PC-3 (cell line): ENCODE results near the gene PRPH2. TPM values are rescaled to one million over a fixed set of nuclear protein-coding genes. Genes with fewer than 3 reads are reported as not detected.

Experiments
- ATAC-seq: fragments of 200-7000 bp; cut with Tn5 transposase; 2 replicates; pipeline ENCODE4 v1.9.1; 2020; ENCODE audit warnings: mild to moderate bottlenecking, moderate library complexity
- BruUV-seq: library from RNA; stranded (reverse); fragments of 400-500 nt; replicated peaks from 2 replicates; lab custom pipeline; 2021; lab: Mats Ljungman, UMichigan
- CTCF ChIA-PET: fragments of 300-600 bp; sonication (Branson Sonifier 250); formaldehyde crosslinking; loops from one replicate; lab custom pipeline; 2022; ENCODE audit warnings: antibody characterized with exemption; lab: Charles Lee
- POLR2A ChIA-PET: fragments of 300-600 bp; sonication (Branson Sonifier 250); formaldehyde crosslinking; loops from one replicate; lab custom pipeline; 2022; ENCODE audit warnings: antibody characterized with exemption; ENCODE audit not compliant: unreplicated experiment; lab: Charles Lee
- DNase-seq: peaks from one replicate; pipeline ENCODE4 v3.0.0-alpha.2; 2015
- H2AFZ ChIP-seq: fragments of 300-600 bp; sonication (generic); 2 replicates; pipeline ENCODE4 v1.6.0; 2016; ENCODE audit warnings: antibody characterized with exemption, low read length
- H3F3A ChIP-seq: fragments of 300-600 bp; sonication (generic); one replicate; pipeline ENCODE4 v1.6.0; 2017; ENCODE audit warnings: antibody characterized with exemption, low read length, control low read depth, mild to moderate bottlenecking; ENCODE audit not compliant: unreplicated experiment
- H3K27ac ChIP-seq: fragments of 300-600 bp; sonication (generic); 2 replicates; pipeline ENCODE4 v1.5.1; 2016; ENCODE audit warnings: mild to moderate bottlenecking, low read length
- H3K27me3 ChIP-seq: fragments of 300-600 bp; sonication (generic); 2 replicates; pipeline ENCODE4 v1.6.1; 2016; ENCODE audit warnings: low read length, mixed read lengths
- H3K36me3 ChIP-seq: fragments of 300-600 bp; sonication (generic); 2 replicates; pipeline ENCODE4 v1.6.1; 2016; ENCODE audit warnings: low read depth, mixed run types, low read length, mixed read lengths
- H3K4me1 ChIP-seq: fragments of 300-600 bp; sonication (generic); 2 replicates; pipeline ENCODE4 v1.5.1; 2016; ENCODE audit warnings: low read length; ENCODE audit not compliant: insufficient read depth
- H3K4me2 ChIP-seq: fragments of 300-600 bp; sonication (generic); 2 replicates; pipeline ENCODE4 v1.6.0; 2016; ENCODE audit warnings: low read length
- H3K4me3 ChIP-seq: fragments of 300-600 bp; sonication (generic); 2 replicates; pipeline ENCODE4 v1.5.1; 2016; ENCODE audit warnings: mild to moderate bottlenecking, low read length, mixed read lengths
- H3K79me2 ChIP-seq: fragments of 300-600 bp; sonication (generic); 2 replicates; pipeline ENCODE4 v1.6.1; 2017; ENCODE audit warnings: low read length, mixed read lengths
- H3K9ac ChIP-seq: fragments of 300-600 bp; sonication (generic); 2 replicates; pipeline ENCODE4 v1.6.0; 2016; ENCODE audit warnings: mild to moderate bottlenecking, low read length
- H3K9me2 ChIP-seq: fragments of 300-600 bp; sonication (generic); replicated peaks from 2 replicates; pipeline ENCODE4 v1.6.1; 2016; ENCODE audit warnings: mixed run types, low read length, mixed read lengths
- H3K9me3 ChIP-seq: fragments of 300-600 bp; sonication (generic); 2 replicates; pipeline ENCODE4 v1.6.1; 2016; ENCODE audit warnings: low read length, mixed read lengths
- H4K20me1 ChIP-seq: fragments of 300-600 bp; sonication (generic); 2 replicates; pipeline ENCODE4 v1.6.1; 2016; ENCODE audit warnings: low read length, mixed read lengths
- EZH2 ChIP-seq: fragments of 300-600 bp; sonication (generic); IDR thresholded peaks from one replicate; pipeline ENCODE4 v1.6.1; 2017; ENCODE audit warnings: antibody characterized with exemption, mild to moderate bottlenecking, low read length; ENCODE audit not compliant: unreplicated experiment
- EZH2phosphoT487 ChIP-seq: fragments of 300-600 bp; sonication (generic); IDR thresholded peaks from 2 replicates; pipeline ENCODE4 v1.6.1; 2018; ENCODE audit warnings: mild to moderate bottlenecking, antibody characterized with exemption, low read length, borderline replicate concordance
- intact Hi-C: fragments of 100-400 bp; cut with micrococcal nuclease; formaldehyde crosslinking; loops from 2 replicates; pipeline ENCODE4 v1.9.0; 2023
- total RNA-seq: library from RNA; depleted of rRNA; stranded (reverse); fragments of >200 nt; gene quantifications from 2 replicates; pipeline ENCODE4 v1.2.3, GENCODE V29; 2014
- TF ChIP-seq, protein P1 (sequence below): fragments of 300-600 bp; sonication (generic); conservative IDR thresholded peaks from 2 replicates; pipeline ENCODE4 v1.5.1; 2017; ENCODE audit warnings: antibody characterized with exemption, low read depth, mild to moderate bottlenecking, low read length

The PRPH2 gene
- total RNA-seq, 1 experiment from 2014 or later, result not detected

DNA sequence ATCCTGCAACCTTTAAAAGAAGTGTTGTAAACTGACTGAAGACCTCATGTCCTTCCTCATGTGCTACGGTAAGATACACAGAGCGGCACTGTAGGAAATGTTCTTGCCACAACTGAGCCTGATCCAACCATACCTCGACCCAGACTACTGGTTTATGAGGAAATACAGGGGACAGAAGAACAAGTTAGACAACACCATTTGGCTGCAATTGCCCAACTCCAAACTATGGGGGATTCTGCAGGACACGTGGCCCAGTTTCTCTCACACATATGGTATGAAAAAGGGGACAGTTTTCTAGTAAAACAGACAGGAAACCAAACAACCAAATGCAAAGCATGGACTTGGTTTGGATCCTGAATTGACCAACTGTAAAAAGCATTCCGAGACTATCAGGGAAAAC lies 10.5 kb downstream of the PRPH2 start:
- DNase-seq, result no peak
- Histone ChIP-seq H3F3A (no peaks in the 10 kb centered on the region), H3K79me2 (no peaks in the 10 kb centered on the region), H3K9ac (no peak overlapping the region), H3K9me3 (no peaks in the 10 kb centered on the region), H3K9me2 (no peaks in the 10 kb centered on the region), H2AFZ (no peak overlapping the region), H3K27ac (no peak overlapping the region), H3K4me2 (no peak overlapping the region), H4K20me1 (no peaks in the 10 kb centered on the region), H3K4me3 (no peak overlapping the region), H3K27me3 (no peaks in the 10 kb centered on the region), H3K36me3 (no peaks in the 10 kb centered on the region), H3K4me1 (no peaks in the 10 kb centered on the region)
- intact Hi-C loops, result no loop called here
- ChIA-PET POLR2A (no interaction called here), CTCF (no interaction called here)
- ATAC-seq, result no peak
- no TSS peak for BruUV-seq
- TF ChIP-seq, protein P1, sequence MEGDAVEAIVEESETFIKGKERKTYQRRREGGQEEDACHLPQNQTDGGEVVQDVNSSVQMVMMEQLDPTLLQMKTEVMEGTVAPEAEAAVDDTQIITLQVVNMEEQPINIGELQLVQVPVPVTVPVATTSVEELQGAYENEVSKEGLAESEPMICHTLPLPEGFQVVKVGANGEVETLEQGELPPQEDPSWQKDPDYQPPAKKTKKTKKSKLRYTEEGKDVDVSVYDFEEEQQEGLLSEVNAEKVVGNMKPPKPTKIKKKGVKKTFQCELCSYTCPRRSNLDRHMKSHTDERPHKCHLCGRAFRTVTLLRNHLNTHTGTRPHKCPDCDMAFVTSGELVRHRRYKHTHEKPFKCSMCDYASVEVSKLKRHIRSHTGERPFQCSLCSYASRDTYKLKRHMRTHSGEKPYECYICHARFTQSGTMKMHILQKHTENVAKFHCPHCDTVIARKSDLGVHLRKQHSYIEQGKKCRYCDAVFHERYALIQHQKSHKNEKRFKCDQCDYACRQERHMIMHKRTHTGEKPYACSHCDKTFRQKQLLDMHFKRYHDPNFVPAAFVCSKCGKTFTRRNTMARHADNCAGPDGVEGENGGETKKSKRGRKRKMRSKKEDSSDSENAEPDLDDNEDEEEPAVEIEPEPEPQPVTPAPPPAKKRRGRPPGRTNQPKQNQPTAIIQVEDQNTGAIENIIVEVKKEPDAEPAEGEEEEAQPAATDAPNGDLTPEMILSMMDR, result no peak
- no peak for TF ChIP-seq EZH2phosphoT487

DNA sequence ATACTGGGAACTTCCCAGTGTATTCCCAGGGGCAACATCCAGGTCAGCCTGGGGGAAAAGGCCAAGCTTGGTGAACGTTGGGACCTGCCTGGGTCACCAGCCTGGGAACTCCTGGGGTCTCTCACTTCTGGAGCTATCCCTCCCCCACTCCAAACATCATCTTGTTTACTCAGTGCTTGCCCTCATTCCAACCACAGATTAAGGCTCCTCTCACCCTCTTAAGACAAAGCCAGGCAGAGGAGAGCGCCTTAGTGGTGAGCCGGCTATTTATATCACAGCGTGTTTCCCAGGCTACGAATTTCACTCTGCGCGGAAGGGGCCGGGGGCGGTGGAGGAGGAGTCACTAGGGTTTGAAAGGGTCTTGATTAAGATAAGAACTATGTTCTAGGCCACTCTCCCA lies 12.1 kb downstream of the PRPH2 start:
- ATAC-seq, result no peak

GRCh38 chr6:42709871-42710270 lies 12.5 kb downstream of the PRPH2 start:
- Histone ChIP-seq H3K27ac (no peak overlapping the region), H3K4me1 (no peaks in the 10 kb centered on the region), H3K27me3 (no peaks in the 10 kb centered on the region), H3K9me3 (no peaks in the 10 kb centered on the region), H3K9ac (no peak overlapping the region), H3K9me2 (no peaks in the 10 kb centered on the region), H3K79me2 (no peaks in the 10 kb centered on the region), H3K4me2 (no peak overlapping the region), H4K20me1 (no peaks in the 10 kb centered on the region), H3K4me3 (no peak overlapping the region), H3K36me3 (no peaks in the 10 kb centered on the region), H2AFZ (no peak overlapping the region), H3F3A (no peaks in the 10 kb centered on the region)
- POLR2A ChIA-PET, result no interaction called here
- CTCF ChIA-PET, result no interaction called here
- intact Hi-C loops, result no loop called here
- DNase-seq, result no peak
- BruUV-seq, result no TSS peak
- TF ChIP-seq EZH2, result no peak
- TF ChIP-seq, protein P1, result no peak
- no peak for TF ChIP-seq EZH2phosphoT487
- ATAC-seq, result no peak

More for the DNA sequence above, 12.1 kb downstream of the PRPH2 start:
- ChIA-PET POLR2A (no interaction called here), CTCF (no interaction called here)
- Histone ChIP-seq H2AFZ (no peak overlapping the region), H3F3A (no peaks in the 10 kb centered on the region), H3K4me1 (no peaks in the 10 kb centered on the region), H3K79me2 (no peaks in the 10 kb centered on the region), H3K36me3 (no peaks in the 10 kb centered on the region), H3K27me3 (no peaks in the 10 kb centered on the region), H3K27ac (no peak overlapping the region), H3K9me2 (no peaks in the 10 kb centered on the region), H3K9me3 (no peaks in the 10 kb centered on the region), H3K4me2 (no peak overlapping the region), H3K9ac (no peak overlapping the region), H4K20me1 (no peaks in the 10 kb centered on the region), H3K4me3 (no peak overlapping the region)
- intact Hi-C loops, result no loop called here
- no peak for DNase-seq
- TF ChIP-seq EZH2phosphoT487, result no peak
- TF ChIP-seq, protein P1, result no peak
- TF ChIP-seq EZH2, result no peak
- no TSS peak for BruUV-seq
